Neural cell (in vitro differentiated cells): ENCODE results near the gene ADH6. TPM values are rescaled to one million over a fixed set of nuclear protein-coding genes. Genes with fewer than 3 reads are reported as not detected.

ENCODE experiments used
- H2AFZ ChIP-seq: fragments of 200-600, 300-800 bp; sonication (generic), shearing (Covaris generic); 2 replicates; pipeline ENCODE4 v1.6.0; 2014; ENCODE audit warnings: low read depth, mild to moderate bottlenecking, antibody characterized with exemption, low read length, moderate library complexity
- H3F3A ChIP-seq: fragments of 200-600 bp; shearing (Covaris generic); 2 replicates; pipeline ENCODE4 v1.6.1; 2016; ENCODE audit warnings: mild to moderate bottlenecking, moderate library complexity, mixed read lengths, antibody characterized with exemption, low read length; ENCODE audit not compliant: insufficient read depth, poor library complexity, severe bottlenecking
- H3K27ac ChIP-seq: fragments of 200-600, 300-800 bp; sonication (generic), shearing (Covaris generic); 2 replicates; pipeline ENCODE4 v1.5.1; 2014; ENCODE audit warnings: mild to moderate bottlenecking, low read length, moderate library complexity
- H3K27me3 ChIP-seq: fragments of 300-800, 200-600 bp; sonication (generic), shearing (Covaris generic); 2 replicates; pipeline ENCODE4 v1.6.0; 2014; ENCODE audit warnings: mild to moderate bottlenecking, low read depth, low read length, moderate library complexity; ENCODE audit not compliant: insufficient read depth
- H3K36me3 ChIP-seq: fragments of 300-800, 200-600 bp; sonication (generic), shearing (Covaris generic); 2 replicates; pipeline ENCODE4 v1.5.1; 2014; ENCODE audit warnings: mild to moderate bottlenecking, antibody characterized with exemption, low read length, moderate library complexity; ENCODE audit not compliant: insufficient read depth
- H3K4me2 ChIP-seq: fragments of 300-800, 200-600 bp; sonication (generic), shearing (Covaris generic); 2 replicates; pipeline ENCODE4 v1.6.0; 2014; ENCODE audit warnings: mild to moderate bottlenecking, low read length
- H3K4me3 ChIP-seq: fragments of 300-800, 200-600 bp; sonication (generic), shearing (Covaris generic); 2 replicates; pipeline ENCODE4 v1.5.1; 2014; ENCODE audit warnings: mild to moderate bottlenecking, low read length, moderate library complexity
- H3K79me2 ChIP-seq: fragments of 200-600 bp; shearing (Covaris generic); replicated peaks from 2 replicates; pipeline ENCODE4 v1.6.0; 2014; ENCODE audit warnings: mild to moderate bottlenecking, low read length, moderate library complexity; ENCODE audit not compliant: insufficient read depth
- H3K9ac ChIP-seq: fragments of 300-800, 200-600 bp; sonication (generic), shearing (Covaris generic); 2 replicates; pipeline ENCODE4 v1.6.1; 2016; ENCODE audit warnings: mild to moderate bottlenecking, low read length, mixed read lengths
- H3K9me2 ChIP-seq: fragments of 200-600 bp; shearing (Covaris generic); 2 replicates; pipeline ENCODE4 v1.6.1; 2016; ENCODE audit warnings: mild to moderate bottlenecking, low read length, mixed read lengths; ENCODE audit not compliant: insufficient read depth
- H3K9me3 ChIP-seq: fragments of 200-600, 300-800 bp; sonication (generic), shearing (Covaris generic); 2 replicates; pipeline ENCODE4 v1.6.1; 2016; ENCODE audit warnings: mild to moderate bottlenecking, mixed run types, low read length, moderate library complexity, mixed read lengths
- H4K20me1 ChIP-seq: fragments of 200-600 bp; shearing (Covaris generic); 2 replicates; pipeline ENCODE4 v1.6.1; 2016; ENCODE audit warnings: mild to moderate bottlenecking, mixed run types; ENCODE audit not compliant: insufficient read depth
- CTCF ChIP-seq: fragments of 450-650 bp; IDR thresholded peaks from 2 replicates; pipeline ENCODE4 v1.5.1; 2014; ENCODE audit warnings: antibody characterized with exemption, mild to moderate bottlenecking, moderate library complexity; ENCODE audit not compliant: poor library complexity, severe bottlenecking
- EP300 ChIP-seq: fragments of 450-650 bp; conservative IDR thresholded peaks from 2 replicates; pipeline ENCODE4 v1.6.1; 2014; ENCODE audit warnings: antibody characterized with exemption, mild to moderate bottlenecking, moderate library complexity; ENCODE audit not compliant: poor library complexity, severe bottlenecking
- EZH2 ChIP-seq: fragments of 200-600, 300-800 bp; shearing (Covaris generic), sonication (generic); IDR thresholded peaks from 2 replicates; pipeline ENCODE4 v1.6.1; 2014; ENCODE audit warnings: antibody characterized with exemption, low read length, borderline replicate concordance, mild to moderate bottlenecking; ENCODE audit not compliant: insufficient read depth, poor library complexity, severe bottlenecking
- MXI1 ChIP-seq: fragments of 450-650 bp; conservative IDR thresholded peaks from 2 replicates; pipeline ENCODE4 v1.6.1; 2014; ENCODE audit warnings: antibody characterized with exemption, mild to moderate bottlenecking; ENCODE audit not compliant: poor library complexity, severe bottlenecking
- POLR2AphosphoS5 ChIP-seq: IDR thresholded peaks from 2 replicates; pipeline ENCODE4 v1.6.1; 2012
- RAD21 ChIP-seq: fragments of 450-650 bp; conservative IDR thresholded peaks from 2 replicates; pipeline ENCODE4 v1.6.1; 2014; ENCODE audit warnings: antibody characterized with exemption, mild to moderate bottlenecking, moderate library complexity
- SMC3 ChIP-seq: fragments of 450-650 bp; conservative IDR thresholded peaks from 2 replicates; pipeline ENCODE4 v1.6.1; 2014; ENCODE audit warnings: antibody characterized with exemption, mild to moderate bottlenecking, moderate library complexity; ENCODE audit not compliant: poor library complexity
- TAF1 ChIP-seq: IDR thresholded peaks from 2 replicates; pipeline ENCODE4 v1.6.1; 2012; ENCODE audit warnings: low read depth
- polyA plus RNA-seq: library from polyadenylated mRNA; depleted of rRNA; stranded (reverse); fragments of >200 nt; gene quantifications from 2 replicates; pipeline ENCODE4 v1.2.3, GENCODE V29; 2014
- TF ChIP-seq, protein P1 (sequence below): IDR thresholded peaks from 2 replicates; pipeline ENCODE4 v1.6.1; 2012; ENCODE audit warnings: borderline replicate concordance

The ADH6 gene
- polyA plus RNA-seq, 1 donor from 2014 or later, result not detected

DNA sequence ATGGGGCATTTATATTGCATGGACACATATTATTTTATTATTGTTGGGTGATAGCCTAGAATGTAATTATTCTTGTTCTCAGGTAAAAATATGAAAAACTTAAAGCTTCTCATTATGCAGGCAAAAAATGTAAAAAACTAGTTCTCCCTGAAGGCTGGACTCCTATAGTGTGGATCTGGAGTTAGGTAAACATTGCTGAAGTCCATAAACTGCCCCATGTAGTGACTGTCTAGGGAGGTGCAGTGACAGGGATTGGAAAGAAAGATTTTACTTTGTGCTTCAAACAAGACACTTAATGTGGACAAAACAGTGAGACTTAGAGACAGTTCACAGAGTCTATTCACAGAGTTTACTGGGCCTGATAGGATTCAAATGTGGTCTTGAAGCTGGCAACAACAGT lies 17.0 kb downstream of the ADH6 start:
- H3K36me3 ChIP-seq, result no peaks in the 10 kb centered on the region
- no peaks in the 10 kb centered on the region for H3K9me3 ChIP-seq
- no peak overlapping the region for H3K4me2 ChIP-seq
- TF ChIP-seq, protein P1, sequence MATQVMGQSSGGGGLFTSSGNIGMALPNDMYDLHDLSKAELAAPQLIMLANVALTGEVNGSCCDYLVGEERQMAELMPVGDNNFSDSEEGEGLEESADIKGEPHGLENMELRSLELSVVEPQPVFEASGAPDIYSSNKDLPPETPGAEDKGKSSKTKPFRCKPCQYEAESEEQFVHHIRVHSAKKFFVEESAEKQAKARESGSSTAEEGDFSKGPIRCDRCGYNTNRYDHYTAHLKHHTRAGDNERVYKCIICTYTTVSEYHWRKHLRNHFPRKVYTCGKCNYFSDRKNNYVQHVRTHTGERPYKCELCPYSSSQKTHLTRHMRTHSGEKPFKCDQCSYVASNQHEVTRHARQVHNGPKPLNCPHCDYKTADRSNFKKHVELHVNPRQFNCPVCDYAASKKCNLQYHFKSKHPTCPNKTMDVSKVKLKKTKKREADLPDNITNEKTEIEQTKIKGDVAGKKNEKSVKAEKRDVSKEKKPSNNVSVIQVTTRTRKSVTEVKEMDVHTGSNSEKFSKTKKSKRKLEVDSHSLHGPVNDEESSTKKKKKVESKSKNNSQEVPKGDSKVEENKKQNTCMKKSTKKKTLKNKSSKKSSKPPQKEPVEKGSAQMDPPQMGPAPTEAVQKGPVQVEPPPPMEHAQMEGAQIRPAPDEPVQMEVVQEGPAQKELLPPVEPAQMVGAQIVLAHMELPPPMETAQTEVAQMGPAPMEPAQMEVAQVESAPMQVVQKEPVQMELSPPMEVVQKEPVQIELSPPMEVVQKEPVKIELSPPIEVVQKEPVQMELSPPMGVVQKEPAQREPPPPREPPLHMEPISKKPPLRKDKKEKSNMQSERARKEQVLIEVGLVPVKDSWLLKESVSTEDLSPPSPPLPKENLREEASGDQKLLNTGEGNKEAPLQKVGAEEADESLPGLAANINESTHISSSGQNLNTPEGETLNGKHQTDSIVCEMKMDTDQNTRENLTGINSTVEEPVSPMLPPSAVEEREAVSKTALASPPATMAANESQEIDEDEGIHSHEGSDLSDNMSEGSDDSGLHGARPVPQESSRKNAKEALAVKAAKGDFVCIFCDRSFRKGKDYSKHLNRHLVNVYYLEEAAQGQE, result no peak
- no peak for TF ChIP-seq POLR2AphosphoS5
- TF ChIP-seq TAF1, result no peak
- TF ChIP-seq MXI1, result no peak
- TF ChIP-seq SMC3, result no peak
- no peak for TF ChIP-seq CTCF
- no peak for TF ChIP-seq EP300
- TF ChIP-seq EZH2, result no peak
- TF ChIP-seq RAD21, result no peak
- H2AFZ ChIP-seq, result no peak overlapping the region
- no peak overlapping the region for H3K9ac ChIP-seq
- no peaks in the 10 kb centered on the region for H3K27me3 ChIP-seq
- H3K27ac ChIP-seq, result no peak overlapping the region
- H3F3A ChIP-seq, result no peaks in the 10 kb centered on the region
- no peaks in the 10 kb centered on the region for H3K79me2 ChIP-seq
- H3K9me2 ChIP-seq, result no peaks in the 10 kb centered on the region
- H3K4me3 ChIP-seq, result no peak overlapping the region
- no peaks in the 10 kb centered on the region for H4K20me1 ChIP-seq

- Histone ChIP-seq H2AFZ (no peak overlapping the region), H3K79me2 (no peaks in the 10 kb centered on the region), H3K9me2 (no peaks in the 10 kb centered on the region), H3F3A (no peaks in the 10 kb centered on the region), H3K4me3 (no peak overlapping the region), H3K27me3 (no peaks in the 10 kb centered on the region), H3K9ac (no peak overlapping the region), H4K20me1 (no peaks in the 10 kb centered on the region), H3K36me3 (no peaks in the 10 kb centered on the region), H3K4me2 (no peak overlapping the region), H3K9me3 (no peaks in the 10 kb centered on the region), H3K27ac (no peak overlapping the region)
- TF ChIP-seq TAF1 (no peak), EZH2 (no peak), CTCF (no peak), POLR2AphosphoS5 (no peak), SMC3 (no peak), MXI1 (no peak), RAD21 (no peak), EP300 (no peak)
- TF ChIP-seq, protein P1, result no peak
These were observed 17.4 kb downstream of the ADH6 start for GRCh38 chr4:99201690-99202089.
